ENCODE data around the gene ATP9A. TPM values are rescaled to one million over a fixed set of nuclear protein-coding genes. Genes with fewer than 3 reads are reported as not detected.

Gene ATP9A
- total RNA-seq, 1 experiment from 2014 or later, result 16.8 TPM

DNA sequence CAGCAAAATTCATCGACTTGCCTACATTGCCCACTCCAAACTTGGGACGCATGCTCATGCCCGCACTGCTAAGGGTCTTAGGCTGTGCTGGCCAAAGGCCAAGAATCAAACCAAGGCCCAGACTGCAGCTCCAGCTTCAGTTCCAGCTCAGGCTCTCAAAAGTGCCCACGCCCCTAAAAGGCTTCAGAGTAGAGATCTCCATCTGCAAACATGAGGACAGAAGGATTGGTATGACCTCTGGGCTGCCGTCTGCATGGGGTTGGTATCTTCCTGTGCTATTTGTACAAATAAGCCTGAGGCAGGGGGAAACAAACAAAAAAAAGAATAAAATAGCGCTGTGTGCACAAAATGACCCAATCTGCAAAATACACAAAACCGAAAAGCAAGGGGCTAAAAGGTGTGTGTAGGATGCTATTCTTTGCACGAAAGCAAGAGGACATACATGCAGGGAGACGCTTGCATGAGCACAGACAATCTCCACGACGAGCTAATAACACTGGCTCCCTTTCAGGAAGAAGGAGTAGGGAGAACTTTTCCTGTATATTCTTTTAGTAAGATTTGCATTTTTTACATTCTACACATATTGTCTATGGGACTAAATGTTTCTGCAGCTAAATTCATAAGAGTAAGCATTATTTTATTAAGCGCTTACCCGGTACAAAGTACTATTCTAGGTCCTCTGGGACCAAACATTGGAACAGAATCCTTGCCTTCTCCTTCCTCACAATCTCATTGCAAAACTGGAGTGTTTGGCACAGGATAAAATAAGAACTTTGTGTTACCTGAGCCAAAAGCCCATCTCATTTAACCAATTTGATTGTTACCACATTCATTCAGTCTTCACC, 33.1 kb downstream of the ATP9A start:
- Histone ChIP-seq H3K9ac (ENCODE audit: low read length) (no peak overlapping the region), H3K4me2 (ENCODE audit: low read length) (peak overlapping the region; percentile 29; the same call in 1 of the 2 replicates), H2AFZ (ENCODE audit: low read depth, low read length, poor library complexity, severe bottlenecking) (no peak overlapping the region), H3K9me2 (ENCODE audit: insufficient read depth) (no peaks in the 10 kb centered on the region), H3K4me3 (replicated peaks in 1 of 2; ENCODE audit: low read depth in 1 of 2, low read length in 2 of 2) (no peak overlapping the region), H3K9me3 (ENCODE audit: control insufficient read depth in 1 of 2, insufficient read depth in 1 of 2, low read depth in 1 of 2, low read length in 2 of 2) (no peaks in the 10 kb centered on the region), H3K79me2 (ENCODE audit: insufficient read depth, low read length) (no peaks in the 10 kb centered on the region), H3K27ac (ENCODE audit: low read depth, low read length) (no peak overlapping the region), H4K20me1 (ENCODE audit: insufficient read depth) (no peaks in the 10 kb centered on the region), H3K27me3 (ENCODE audit: insufficient read depth, low read length) (no peaks in the 10 kb centered on the region), H3K36me3 (ENCODE audit: control insufficient read depth in 1 of 2, insufficient read depth in 2 of 2, low read length in 2 of 2) (no peaks in the 10 kb centered on the region), H3K4me1 (ENCODE audit: control insufficient read depth in 1 of 2, insufficient read depth in 2 of 2, low read length in 2 of 2) (peaks cover 36 to 64% of the 10 kb centered on the region in 2 experiments)
- TF ChIP-seq YY1 (IDR thresholded peaks at IDR 0.05; ENCODE audit: extremely low read depth, insufficient replicate concordance, low read depth, low read length) (no peak), SP1 (IDR thresholded peaks at IDR 0.05; ENCODE audit: low read depth) (no peak), SIN3A (IDR thresholded peaks at IDR 0.05; ENCODE audit: low read depth) (no peak), JUND (IDR thresholded peaks at IDR 0.05) (no peak), ELF1 (IDR thresholded peaks at IDR 0.05; ENCODE audit: borderline replicate concordance, low read depth) (no peak), SRF (IDR thresholded peaks at IDR 0.05; ENCODE audit: low read depth) (no peak), FOSL1 (IDR thresholded peaks at IDR 0.05; ENCODE audit: low read depth) (no peak), RAD21 (IDR thresholded peaks at IDR 0.05; ENCODE audit: low read depth) (no peak), EZH2phosphoT487 (IDR thresholded peaks at IDR 0.05; ENCODE audit: borderline replicate concordance) (no peak)
- TF ChIP-seq, protein P1, sequence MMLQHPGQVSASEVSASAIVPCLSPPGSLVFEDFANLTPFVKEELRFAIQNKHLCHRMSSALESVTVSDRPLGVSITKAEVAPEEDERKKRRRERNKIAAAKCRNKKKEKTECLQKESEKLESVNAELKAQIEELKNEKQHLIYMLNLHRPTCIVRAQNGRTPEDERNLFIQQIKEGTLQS (IDR thresholded peaks at IDR 0.05), result no peak
- DNase-seq (ENCODE audit: low read depth, low spot score) (no peak), ATAC-seq (no peak)
- no TSS peak for BruUV-seq (replicated peaks)
- intact Hi-C loops (cut with micrococcal nuclease), result no loop called here
- POLR2A ChIA-PET, result no interaction called here
- CTCF ChIA-PET, result no interaction called here
- RAD21 ChIA-PET (ENCODE audit: low non-redundant PET in 1 of 2, low total read pairs in 2 of 2, uncharacterized antibody in 2 of 2, unreplicated experiment in 2 of 2), result no interaction called here

DNA sequence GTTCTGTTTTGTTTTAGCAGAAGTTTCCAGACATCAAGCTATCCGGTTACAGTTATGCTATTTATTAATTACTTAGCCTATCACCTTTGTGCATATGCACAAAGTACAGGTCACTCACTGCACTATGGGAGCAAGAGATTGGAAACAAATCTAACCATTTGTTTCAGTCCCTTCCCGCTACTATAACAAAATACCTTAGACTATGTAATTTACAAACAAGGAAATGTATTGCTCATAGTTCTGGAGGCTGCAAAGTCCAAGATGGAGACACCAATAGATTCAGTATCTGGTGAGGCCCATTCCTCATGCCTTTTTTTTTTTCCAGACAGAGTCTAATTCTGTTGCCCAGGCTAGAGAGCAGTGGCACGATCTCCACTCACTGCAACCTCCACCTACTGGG, 35.1 kb downstream of the ATP9A start:
- no peaks in the 10 kb centered on the region for H3K9me2 ChIP-seq (ENCODE audit: insufficient read depth)
- no peaks in the 10 kb centered on the region for H3K79me2 ChIP-seq (ENCODE audit: insufficient read depth, low read length)
- H3K4me1 ChIP-seq (ENCODE audit: control insufficient read depth in 1 of 2, insufficient read depth in 2 of 2, low read length in 2 of 2), result peaks cover 18 to 44% of the 10 kb centered on the region in 2 experiments
- no TSS peak for BruUV-seq (replicated peaks)
- intact Hi-C loops (cut with micrococcal nuclease), result no loop called here
- no peaks in the 10 kb centered on the region for H3K9me3 ChIP-seq (ENCODE audit: control insufficient read depth in 1 of 2, insufficient read depth in 1 of 2, low read depth in 1 of 2, low read length in 2 of 2)
- no peaks in the 10 kb centered on the region for H3K36me3 ChIP-seq (ENCODE audit: control insufficient read depth in 1 of 2, insufficient read depth in 2 of 2, low read length in 2 of 2)
- DNase-seq (ENCODE audit: low read depth, low spot score), result no peak
- POLR2A ChIA-PET, result no interaction called here
- no peak overlapping the region for H3K27ac ChIP-seq (ENCODE audit: low read depth, low read length)
- H3K9ac ChIP-seq (ENCODE audit: low read length), result no peak overlapping the region
- ATAC-seq, result no peak
- CTCF ChIA-PET, result no interaction called here
- H3K27me3 ChIP-seq (ENCODE audit: insufficient read depth, low read length), result no peaks in the 10 kb centered on the region
- H4K20me1 ChIP-seq (ENCODE audit: insufficient read depth), result no peaks in the 10 kb centered on the region
- RAD21 ChIA-PET (ENCODE audit: low non-redundant PET in 1 of 2, low total read pairs in 2 of 2, uncharacterized antibody in 2 of 2, unreplicated experiment in 2 of 2), result no interaction called here
- H2AFZ ChIP-seq (ENCODE audit: low read depth, low read length, poor library complexity, severe bottlenecking), result no peak overlapping the region
- H3K4me2 ChIP-seq (ENCODE audit: low read length), result no peak overlapping the region
- no peak overlapping the region for H3K4me3 ChIP-seq (replicated peaks in 1 of 2; ENCODE audit: low read depth in 1 of 2, low read length in 2 of 2)
- TF ChIP-seq, protein P2, sequence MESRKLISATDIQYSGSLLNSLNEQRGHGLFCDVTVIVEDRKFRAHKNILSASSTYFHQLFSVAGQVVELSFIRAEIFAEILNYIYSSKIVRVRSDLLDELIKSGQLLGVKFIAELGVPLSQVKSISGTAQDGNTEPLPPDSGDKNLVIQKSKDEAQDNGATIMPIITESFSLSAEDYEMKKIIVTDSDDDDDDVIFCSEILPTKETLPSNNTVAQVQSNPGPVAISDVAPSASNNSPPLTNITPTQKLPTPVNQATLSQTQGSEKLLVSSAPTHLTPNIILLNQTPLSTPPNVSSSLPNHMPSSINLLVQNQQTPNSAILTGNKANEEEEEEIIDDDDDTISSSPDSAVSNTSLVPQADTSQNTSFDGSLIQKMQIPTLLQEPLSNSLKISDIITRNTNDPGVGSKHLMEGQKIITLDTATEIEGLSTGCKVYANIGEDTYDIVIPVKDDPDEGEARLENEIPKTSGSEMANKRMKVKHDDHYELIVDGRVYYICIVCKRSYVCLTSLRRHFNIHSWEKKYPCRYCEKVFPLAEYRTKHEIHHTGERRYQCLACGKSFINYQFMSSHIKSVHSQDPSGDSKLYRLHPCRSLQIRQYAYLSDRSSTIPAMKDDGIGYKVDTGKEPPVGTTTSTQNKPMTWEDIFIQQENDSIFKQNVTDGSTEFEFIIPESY (IDR thresholded peaks at IDR 0.05; ENCODE audit: extremely low read depth, insufficient replicate concordance, low read length), result no peak
- TF ChIP-seq FOSL1 (IDR thresholded peaks at IDR 0.05; ENCODE audit: low read depth) (no peak), SP1 (IDR thresholded peaks at IDR 0.05; ENCODE audit: low read depth) (no peak), TCF7L2 (IDR thresholded peaks at IDR 0.05; ENCODE audit: borderline replicate concordance, extremely low read depth, insufficient read depth, insufficient read length) (no peak), SIN3A (IDR thresholded peaks at IDR 0.05; ENCODE audit: low read depth) (no peak)
- TF ChIP-seq, protein P3, sequence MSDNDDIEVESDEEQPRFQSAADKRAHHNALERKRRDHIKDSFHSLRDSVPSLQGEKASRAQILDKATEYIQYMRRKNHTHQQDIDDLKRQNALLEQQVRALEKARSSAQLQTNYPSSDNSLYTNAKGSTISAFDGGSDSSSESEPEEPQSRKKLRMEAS (IDR thresholded peaks at IDR 0.05), result no peak
- TF ChIP-seq, protein P4, sequence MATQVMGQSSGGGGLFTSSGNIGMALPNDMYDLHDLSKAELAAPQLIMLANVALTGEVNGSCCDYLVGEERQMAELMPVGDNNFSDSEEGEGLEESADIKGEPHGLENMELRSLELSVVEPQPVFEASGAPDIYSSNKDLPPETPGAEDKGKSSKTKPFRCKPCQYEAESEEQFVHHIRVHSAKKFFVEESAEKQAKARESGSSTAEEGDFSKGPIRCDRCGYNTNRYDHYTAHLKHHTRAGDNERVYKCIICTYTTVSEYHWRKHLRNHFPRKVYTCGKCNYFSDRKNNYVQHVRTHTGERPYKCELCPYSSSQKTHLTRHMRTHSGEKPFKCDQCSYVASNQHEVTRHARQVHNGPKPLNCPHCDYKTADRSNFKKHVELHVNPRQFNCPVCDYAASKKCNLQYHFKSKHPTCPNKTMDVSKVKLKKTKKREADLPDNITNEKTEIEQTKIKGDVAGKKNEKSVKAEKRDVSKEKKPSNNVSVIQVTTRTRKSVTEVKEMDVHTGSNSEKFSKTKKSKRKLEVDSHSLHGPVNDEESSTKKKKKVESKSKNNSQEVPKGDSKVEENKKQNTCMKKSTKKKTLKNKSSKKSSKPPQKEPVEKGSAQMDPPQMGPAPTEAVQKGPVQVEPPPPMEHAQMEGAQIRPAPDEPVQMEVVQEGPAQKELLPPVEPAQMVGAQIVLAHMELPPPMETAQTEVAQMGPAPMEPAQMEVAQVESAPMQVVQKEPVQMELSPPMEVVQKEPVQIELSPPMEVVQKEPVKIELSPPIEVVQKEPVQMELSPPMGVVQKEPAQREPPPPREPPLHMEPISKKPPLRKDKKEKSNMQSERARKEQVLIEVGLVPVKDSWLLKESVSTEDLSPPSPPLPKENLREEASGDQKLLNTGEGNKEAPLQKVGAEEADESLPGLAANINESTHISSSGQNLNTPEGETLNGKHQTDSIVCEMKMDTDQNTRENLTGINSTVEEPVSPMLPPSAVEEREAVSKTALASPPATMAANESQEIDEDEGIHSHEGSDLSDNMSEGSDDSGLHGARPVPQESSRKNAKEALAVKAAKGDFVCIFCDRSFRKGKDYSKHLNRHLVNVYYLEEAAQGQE (IDR thresholded peaks at IDR 0.05; ENCODE audit: low read depth), result no peak

Measured in HCT116 (cell line).